ENCODE results near the gene KPNA6.
"Not testable (repeated sequence)": the region's sequence is repeated elsewhere in the genome, so short reads cannot be mapped to it uniquely, and the experiment has no call there.

DNA sequence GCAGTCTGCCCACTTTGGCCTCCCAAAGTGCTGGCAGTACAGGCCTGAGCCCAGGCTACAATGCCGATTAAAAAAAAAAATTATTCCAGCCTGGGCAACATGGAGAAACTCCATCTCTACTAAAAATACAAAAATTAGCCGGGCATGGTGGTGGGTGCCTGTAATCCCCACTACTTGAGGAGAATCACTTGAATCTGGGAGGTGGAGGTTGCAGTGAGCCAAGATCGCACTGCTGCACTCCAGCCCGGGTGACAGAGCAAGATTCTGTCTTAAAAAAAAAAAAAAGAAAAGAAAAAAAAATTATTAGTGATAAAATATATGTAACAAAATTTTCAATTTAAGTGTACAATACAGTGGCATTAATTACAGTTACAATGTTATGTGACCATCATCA is 35.4 kb downstream of the KPNA6 start:
- not testable (repeated sequence) for TF ChIP-seq NFRKB (IDR thresholded peaks at IDR 0.05); SP1 (IDR thresholded peaks at IDR 0.05); L3MBTL2 (conservative IDR thresholded peaks at IDR 0.05); ARNT (IDR thresholded peaks at IDR 0.05); SUZ12 (IDR thresholded peaks at IDR 0.05); BHLHE40 (IDR thresholded peaks at IDR 0.05; ENCODE audit: borderline replicate concordance); HDGF (IDR thresholded peaks at IDR 0.05; ENCODE audit: borderline replicate concordance); CTBP1 (IDR thresholded peaks at IDR 0.05; ENCODE audit: borderline replicate concordance); FOXA1 (IDR thresholded peaks at IDR 0.05); ZNF384 (IDR thresholded peaks at IDR 0.05); TARDBP (IDR thresholded peaks at IDR 0.05); ELF4 (IDR thresholded peaks at IDR 0.05)
- TF ChIP-seq, protein P1, sequence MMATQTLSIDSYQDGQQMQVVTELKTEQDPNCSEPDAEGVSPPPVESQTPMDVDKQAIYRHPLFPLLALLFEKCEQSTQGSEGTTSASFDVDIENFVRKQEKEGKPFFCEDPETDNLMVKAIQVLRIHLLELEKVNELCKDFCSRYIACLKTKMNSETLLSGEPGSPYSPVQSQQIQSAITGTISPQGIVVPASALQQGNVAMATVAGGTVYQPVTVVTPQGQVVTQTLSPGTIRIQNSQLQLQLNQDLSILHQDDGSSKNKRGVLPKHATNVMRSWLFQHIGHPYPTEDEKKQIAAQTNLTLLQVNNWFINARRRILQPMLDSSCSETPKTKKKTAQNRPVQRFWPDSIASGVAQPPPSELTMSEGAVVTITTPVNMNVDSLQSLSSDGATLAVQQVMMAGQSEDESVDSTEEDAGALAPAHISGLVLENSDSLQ (IDR thresholded peaks at IDR 0.05), result not testable (repeated sequence)
